ENCODE data around the gene RPL6.

Gene RPL6

GRCh38 chr12:112409064-112409905 lies at the start of gene RPL6:
RPL6 (minus strand) TSS chr12:112409605; CDS start chr12:112408656, 949 bp downstream.
- TF ChIP-seq CSRNP3 (CRISPR knock-in tag; IDR thresholded peaks at IDR 0.05) (peak; percentile 11; the same call in 1 of the 2 replicates), TSHZ2 (CRISPR knock-in tag; IDR thresholded peaks at IDR 0.05) (peak; percentile 36; the same call in 1 of the 2 replicates), PPARA (CRISPR knock-in tag; IDR thresholded peaks at IDR 0.05; ENCODE audit: borderline replicate concordance) (no peak), ZNF565 (CRISPR knock-in tag; conservative IDR thresholded peaks at IDR 0.05; ENCODE audit: low read depth) (no peak), GLIS3 (CRISPR knock-in tag; IDR thresholded peaks at IDR 0.05) (0 out of 2 replicates have a peak, but pooled peaks have one; percentile 36)
- peak; percentile 94 for ATAC-seq

DNA sequence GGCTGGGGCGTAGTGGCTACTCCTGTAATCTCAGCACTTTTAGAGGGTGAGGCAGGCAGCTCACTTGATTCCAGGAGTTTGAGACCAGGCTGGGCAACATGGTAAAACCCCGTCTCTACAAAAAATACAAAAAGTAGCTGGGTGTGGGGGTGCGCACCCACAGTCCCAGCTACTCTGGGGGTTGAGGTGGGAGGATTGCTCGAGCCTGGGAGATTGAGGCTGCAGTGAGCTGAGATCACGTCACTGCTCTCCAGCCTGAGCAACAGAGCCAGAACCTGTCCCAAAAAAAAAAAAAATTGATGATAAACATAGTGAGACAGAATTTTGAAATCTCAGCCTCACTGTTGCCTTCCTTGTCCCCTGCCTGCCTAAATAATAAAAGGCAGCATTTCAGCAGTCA lies 49.3 kb upstream of the RPL6 start:
- TF ChIP-seq ESRRG (CRISPR knock-in tag; IDR thresholded peaks at IDR 0.05) (no peak), PPARA (CRISPR knock-in tag; IDR thresholded peaks at IDR 0.05; ENCODE audit: borderline replicate concordance) (no peak), TCF4 (CRISPR knock-in tag; IDR thresholded peaks at IDR 0.05; ENCODE audit: borderline replicate concordance) (no peak), TOX (CRISPR knock-in tag; IDR thresholded peaks at IDR 0.05; ENCODE audit: borderline replicate concordance) (no peak), ARNTL (CRISPR knock-in tag; IDR thresholded peaks at IDR 0.05; ENCODE audit: borderline replicate concordance, low read depth) (no peak), TSHZ2 (CRISPR knock-in tag; IDR thresholded peaks at IDR 0.05) (no peak), GLIS3 (CRISPR knock-in tag; IDR thresholded peaks at IDR 0.05) (no peak), CREB5 (CRISPR knock-in tag; IDR thresholded peaks at IDR 0.05; ENCODE audit: low read depth) (no peak), ZNF70 (CRISPR knock-in tag; IDR thresholded peaks at IDR 0.05) (no peak), OSR1 (CRISPR knock-in tag; IDR thresholded peaks at IDR 0.05) (no peak), CSRNP3 (CRISPR knock-in tag; IDR thresholded peaks at IDR 0.05) (no peak), CSDC2 (CRISPR knock-in tag; IDR thresholded peaks at IDR 0.05) (no peak), ZFP3 (CRISPR knock-in tag; IDR thresholded peaks at IDR 0.05) (no peak), ZFP30 (CRISPR knock-in tag; IDR thresholded peaks at IDR 0.05) (no peak)
- TF ChIP-seq, protein P1, sequence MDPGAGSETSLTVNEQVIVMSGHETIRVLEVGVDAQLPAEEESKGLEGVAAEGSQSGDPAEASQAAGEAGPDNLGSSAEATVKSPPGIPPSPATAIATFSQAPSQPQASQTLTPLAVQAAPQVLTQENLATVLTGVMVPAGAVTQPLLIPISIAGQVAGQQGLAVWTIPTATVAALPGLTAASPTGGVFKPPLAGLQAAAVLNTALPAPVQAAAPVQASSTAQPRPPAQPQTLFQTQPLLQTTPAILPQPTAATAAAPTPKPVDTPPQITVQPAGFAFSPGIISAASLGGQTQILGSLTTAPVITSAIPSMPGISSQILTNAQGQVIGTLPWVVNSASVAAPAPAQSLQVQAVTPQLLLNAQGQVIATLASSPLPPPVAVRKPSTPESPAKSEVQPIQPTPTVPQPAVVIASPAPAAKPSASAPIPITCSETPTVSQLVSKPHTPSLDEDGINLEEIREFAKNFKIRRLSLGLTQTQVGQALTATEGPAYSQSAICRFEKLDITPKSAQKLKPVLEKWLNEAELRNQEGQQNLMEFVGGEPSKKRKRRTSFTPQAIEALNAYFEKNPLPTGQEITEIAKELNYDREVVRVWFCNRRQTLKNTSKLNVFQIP (CRISPR knock-in tag; IDR thresholded peaks at IDR 0.05; ENCODE audit: borderline replicate concordance, low read depth): no peak
- no peak for ATAC-seq

Data from SK-N-SH treated with all-trans-retinoic acid at 6 μM for 48 hours (cell line).